ENCODE results near the gene NAPA.

- TF ChIP-seq CTCF (IDR thresholded peaks at IDR 0.05): no peak
- no peak for TF ChIP-seq POLR2A (IDR thresholded peaks at IDR 0.05)
Measured at GRCh38 chr19:47547199-47547598, 32.3 kb upstream of the NAPA start.
